Neural cell (in vitro differentiated cells): Measurements from ENCODE around the gene SPECC1L.

ENCODE experiments used
- EP300 ChIP-seq: fragments of 450-650 bp; conservative IDR thresholded peaks from 2 replicates; pipeline ENCODE4 v1.6.1; 2014; ENCODE audit warnings: antibody characterized with exemption, mild to moderate bottlenecking, moderate library complexity; ENCODE audit not compliant: poor library complexity, severe bottlenecking
- EZH2 ChIP-seq: fragments of 200-600, 300-800 bp; shearing (Covaris generic), sonication (generic); IDR thresholded peaks from 2 replicates; pipeline ENCODE4 v1.6.1; 2014; ENCODE audit warnings: antibody characterized with exemption, low read length, borderline replicate concordance, mild to moderate bottlenecking; ENCODE audit not compliant: insufficient read depth, poor library complexity, severe bottlenecking
- POLR2AphosphoS5 ChIP-seq: IDR thresholded peaks from 2 replicates; pipeline ENCODE4 v1.6.1; 2012
- RAD21 ChIP-seq: fragments of 450-650 bp; conservative IDR thresholded peaks from 2 replicates; pipeline ENCODE4 v1.6.1; 2014; ENCODE audit warnings: antibody characterized with exemption, mild to moderate bottlenecking, moderate library complexity
- SMC3 ChIP-seq: fragments of 450-650 bp; conservative IDR thresholded peaks from 2 replicates; pipeline ENCODE4 v1.6.1; 2014; ENCODE audit warnings: antibody characterized with exemption, mild to moderate bottlenecking, moderate library complexity; ENCODE audit not compliant: poor library complexity
- TAF1 ChIP-seq: IDR thresholded peaks from 2 replicates; pipeline ENCODE4 v1.6.1; 2012; ENCODE audit warnings: low read depth
- TF ChIP-seq, protein P1 (sequence below): fragments of 450-650 bp; IDR thresholded peaks from 2 replicates; pipeline ENCODE4 v1.5.1; 2014; ENCODE audit warnings: antibody characterized with exemption, mild to moderate bottlenecking, moderate library complexity; ENCODE audit not compliant: poor library complexity, severe bottlenecking
- TF ChIP-seq, protein P2 (sequence below): IDR thresholded peaks from 2 replicates; pipeline ENCODE4 v1.6.1; 2012; ENCODE audit warnings: borderline replicate concordance

DNA sequence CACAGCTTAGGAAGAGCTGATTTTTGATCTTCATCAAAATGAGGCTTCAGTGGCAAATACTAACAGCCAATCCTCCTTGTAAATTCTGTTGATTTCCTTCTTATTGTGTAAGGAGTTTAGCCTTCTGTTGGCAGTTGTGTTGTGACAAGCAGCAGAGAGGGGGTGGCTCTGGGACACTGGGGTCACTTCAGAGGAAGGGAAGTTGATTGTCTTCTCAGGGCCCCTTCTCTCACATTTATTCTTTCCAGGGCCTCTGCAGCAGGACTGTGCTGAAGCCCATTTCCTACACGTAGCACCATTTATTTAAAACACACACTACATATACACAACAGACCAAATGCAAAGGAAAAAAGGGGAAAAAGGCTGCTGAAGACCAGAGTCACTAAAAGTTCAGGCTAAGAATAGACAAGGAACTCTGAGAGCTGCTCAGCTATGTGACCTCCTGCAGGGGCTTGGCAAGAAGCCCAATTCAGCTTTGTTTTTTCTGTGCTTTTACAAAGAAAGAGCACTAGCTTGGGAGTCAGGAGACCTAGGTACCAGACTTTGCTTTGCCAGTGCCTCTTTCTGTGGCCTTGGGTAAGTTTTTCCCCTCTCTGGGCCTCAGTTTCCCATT, 196.2 kb downstream of the SPECC1L start:
- TF ChIP-seq TAF1 = no peak
- TF ChIP-seq, protein P1, sequence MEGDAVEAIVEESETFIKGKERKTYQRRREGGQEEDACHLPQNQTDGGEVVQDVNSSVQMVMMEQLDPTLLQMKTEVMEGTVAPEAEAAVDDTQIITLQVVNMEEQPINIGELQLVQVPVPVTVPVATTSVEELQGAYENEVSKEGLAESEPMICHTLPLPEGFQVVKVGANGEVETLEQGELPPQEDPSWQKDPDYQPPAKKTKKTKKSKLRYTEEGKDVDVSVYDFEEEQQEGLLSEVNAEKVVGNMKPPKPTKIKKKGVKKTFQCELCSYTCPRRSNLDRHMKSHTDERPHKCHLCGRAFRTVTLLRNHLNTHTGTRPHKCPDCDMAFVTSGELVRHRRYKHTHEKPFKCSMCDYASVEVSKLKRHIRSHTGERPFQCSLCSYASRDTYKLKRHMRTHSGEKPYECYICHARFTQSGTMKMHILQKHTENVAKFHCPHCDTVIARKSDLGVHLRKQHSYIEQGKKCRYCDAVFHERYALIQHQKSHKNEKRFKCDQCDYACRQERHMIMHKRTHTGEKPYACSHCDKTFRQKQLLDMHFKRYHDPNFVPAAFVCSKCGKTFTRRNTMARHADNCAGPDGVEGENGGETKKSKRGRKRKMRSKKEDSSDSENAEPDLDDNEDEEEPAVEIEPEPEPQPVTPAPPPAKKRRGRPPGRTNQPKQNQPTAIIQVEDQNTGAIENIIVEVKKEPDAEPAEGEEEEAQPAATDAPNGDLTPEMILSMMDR = no peak
- TF ChIP-seq, protein P2, sequence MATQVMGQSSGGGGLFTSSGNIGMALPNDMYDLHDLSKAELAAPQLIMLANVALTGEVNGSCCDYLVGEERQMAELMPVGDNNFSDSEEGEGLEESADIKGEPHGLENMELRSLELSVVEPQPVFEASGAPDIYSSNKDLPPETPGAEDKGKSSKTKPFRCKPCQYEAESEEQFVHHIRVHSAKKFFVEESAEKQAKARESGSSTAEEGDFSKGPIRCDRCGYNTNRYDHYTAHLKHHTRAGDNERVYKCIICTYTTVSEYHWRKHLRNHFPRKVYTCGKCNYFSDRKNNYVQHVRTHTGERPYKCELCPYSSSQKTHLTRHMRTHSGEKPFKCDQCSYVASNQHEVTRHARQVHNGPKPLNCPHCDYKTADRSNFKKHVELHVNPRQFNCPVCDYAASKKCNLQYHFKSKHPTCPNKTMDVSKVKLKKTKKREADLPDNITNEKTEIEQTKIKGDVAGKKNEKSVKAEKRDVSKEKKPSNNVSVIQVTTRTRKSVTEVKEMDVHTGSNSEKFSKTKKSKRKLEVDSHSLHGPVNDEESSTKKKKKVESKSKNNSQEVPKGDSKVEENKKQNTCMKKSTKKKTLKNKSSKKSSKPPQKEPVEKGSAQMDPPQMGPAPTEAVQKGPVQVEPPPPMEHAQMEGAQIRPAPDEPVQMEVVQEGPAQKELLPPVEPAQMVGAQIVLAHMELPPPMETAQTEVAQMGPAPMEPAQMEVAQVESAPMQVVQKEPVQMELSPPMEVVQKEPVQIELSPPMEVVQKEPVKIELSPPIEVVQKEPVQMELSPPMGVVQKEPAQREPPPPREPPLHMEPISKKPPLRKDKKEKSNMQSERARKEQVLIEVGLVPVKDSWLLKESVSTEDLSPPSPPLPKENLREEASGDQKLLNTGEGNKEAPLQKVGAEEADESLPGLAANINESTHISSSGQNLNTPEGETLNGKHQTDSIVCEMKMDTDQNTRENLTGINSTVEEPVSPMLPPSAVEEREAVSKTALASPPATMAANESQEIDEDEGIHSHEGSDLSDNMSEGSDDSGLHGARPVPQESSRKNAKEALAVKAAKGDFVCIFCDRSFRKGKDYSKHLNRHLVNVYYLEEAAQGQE = no peak
- TF ChIP-seq POLR2AphosphoS5 = no peak
- no peak for TF ChIP-seq EZH2
- no peak for TF ChIP-seq EP300
- no peak for TF ChIP-seq RAD21
- TF ChIP-seq SMC3 = no peak
